Right kidney (tissue), 1 donor: ENCODE data around the gene IFITM2.
"Not testable (repeated sequence)": the region's sequence is repeated elsewhere in the genome, so short reads cannot be mapped to it uniquely, and the experiment has no call there.

Source experiments
- DNase-seq: peaks from one replicate; pipeline ENCODE4 v3.0.0-alpha.2; 2016

Gene IFITM2

DNA sequence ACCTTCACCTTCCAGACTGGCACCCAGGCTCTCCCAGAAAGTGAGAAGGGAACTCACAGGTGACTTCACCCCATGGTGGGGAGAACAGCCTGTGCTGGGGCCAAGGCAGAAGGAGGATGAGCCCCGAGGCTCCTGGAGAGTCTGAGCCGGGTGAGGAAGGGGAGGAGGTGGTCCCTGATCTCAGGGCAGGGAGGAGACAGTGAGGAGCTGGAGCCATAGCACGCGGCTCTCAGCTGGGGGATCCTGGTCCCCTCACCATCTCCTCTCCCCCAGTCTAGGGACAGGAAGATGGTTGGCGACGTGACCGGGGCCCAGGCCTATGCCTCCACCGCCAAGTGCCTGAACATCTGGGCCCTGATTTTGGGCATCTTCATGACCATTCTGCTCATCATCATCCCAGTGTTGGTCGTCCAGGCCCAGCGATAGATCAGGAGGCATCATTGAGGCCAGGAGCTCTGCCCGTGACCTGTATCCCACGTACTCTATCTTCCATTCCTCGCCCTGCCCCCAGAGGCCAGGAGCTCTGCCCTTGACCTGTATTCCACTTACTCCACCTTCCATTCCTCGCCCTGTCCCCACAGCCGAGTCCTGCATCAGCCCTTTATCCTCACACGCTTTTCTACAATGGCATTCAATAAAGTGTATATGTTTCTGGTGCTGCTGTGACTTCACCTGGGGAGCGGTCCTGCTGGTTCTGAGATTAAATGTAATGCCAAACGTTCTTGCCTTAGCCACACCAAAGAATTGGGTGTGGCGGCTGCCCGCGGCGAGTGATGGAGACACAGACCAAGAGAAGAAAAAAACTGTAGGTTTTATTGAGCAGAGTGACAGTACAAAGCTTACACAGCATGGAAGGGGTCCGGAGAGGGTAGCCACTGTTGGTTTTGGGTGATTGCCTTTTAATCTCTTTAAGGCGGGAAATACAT is 1.4 kb downstream of the IFITM2 start:
- not testable (repeated sequence) for DNase-seq

DNA sequence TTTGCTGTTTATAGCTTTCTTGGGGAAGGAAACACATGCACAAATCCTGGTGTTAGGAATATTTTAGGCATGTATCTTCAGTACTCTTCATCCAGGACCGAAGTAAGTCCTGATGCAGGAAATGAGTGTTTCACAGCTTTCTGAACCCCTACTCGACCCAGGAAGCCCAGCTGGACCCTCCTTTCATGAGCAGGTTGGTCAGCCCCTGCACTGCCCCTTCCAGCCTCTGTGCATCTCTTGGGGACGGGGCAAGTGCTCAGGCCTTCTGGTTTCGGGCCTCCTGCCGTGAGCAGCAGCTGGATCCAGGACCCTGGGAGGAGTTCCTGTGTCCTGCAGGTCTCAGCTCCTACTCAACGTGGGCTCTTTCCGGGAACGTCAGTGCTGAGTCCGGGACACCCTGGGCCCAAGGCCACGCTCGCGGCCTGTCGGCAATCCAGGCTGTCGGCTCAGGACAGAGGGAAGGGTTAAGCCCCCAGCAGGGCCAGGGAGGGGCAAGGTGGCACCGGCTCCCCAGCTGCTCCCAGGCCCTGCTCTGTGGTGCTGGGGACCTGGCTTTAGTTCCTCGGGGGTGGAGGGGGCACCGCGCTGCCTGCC is 2.5 kb downstream of the IFITM2 start:
- DNase-seq, result not testable (repeated sequence)

DNA sequence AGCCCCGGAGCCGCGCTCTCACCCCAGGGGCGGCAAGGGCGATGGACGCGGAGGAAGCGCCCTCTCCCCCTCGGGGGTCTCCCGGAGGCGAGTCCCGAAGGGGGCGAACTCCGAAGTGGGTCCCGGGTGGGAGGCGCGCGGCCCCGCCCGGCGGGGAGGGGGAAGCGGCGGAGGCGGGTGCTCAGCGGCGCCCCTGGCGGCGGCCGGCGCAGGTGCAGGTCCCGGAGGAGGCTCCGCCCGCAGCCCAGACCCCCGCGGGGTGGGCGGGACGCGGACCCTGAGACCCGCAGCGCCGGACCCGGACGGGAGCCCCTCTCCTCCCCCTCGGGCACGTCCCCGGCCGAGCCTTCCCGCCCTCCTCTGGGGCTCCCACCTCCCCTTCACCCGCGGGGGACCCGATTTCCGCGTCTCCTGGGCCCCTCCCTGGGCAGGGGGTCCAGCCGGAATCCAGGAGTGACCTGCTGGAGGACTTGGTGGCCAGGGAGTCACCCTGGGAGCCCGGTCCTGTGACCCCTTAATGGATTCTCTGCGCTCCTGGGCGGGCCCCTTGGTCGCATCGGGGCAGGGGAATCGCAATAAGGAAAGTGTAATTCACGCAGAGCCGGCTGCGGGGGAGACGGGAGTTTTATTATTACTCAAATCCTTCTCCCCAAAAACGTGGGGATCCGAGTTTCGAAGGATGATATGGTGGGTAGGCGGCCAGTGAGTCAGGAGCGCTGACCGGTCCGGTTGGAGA is 3.6 kb downstream of the IFITM2 start:
- DNase-seq, result not testable (repeated sequence)

DNA sequence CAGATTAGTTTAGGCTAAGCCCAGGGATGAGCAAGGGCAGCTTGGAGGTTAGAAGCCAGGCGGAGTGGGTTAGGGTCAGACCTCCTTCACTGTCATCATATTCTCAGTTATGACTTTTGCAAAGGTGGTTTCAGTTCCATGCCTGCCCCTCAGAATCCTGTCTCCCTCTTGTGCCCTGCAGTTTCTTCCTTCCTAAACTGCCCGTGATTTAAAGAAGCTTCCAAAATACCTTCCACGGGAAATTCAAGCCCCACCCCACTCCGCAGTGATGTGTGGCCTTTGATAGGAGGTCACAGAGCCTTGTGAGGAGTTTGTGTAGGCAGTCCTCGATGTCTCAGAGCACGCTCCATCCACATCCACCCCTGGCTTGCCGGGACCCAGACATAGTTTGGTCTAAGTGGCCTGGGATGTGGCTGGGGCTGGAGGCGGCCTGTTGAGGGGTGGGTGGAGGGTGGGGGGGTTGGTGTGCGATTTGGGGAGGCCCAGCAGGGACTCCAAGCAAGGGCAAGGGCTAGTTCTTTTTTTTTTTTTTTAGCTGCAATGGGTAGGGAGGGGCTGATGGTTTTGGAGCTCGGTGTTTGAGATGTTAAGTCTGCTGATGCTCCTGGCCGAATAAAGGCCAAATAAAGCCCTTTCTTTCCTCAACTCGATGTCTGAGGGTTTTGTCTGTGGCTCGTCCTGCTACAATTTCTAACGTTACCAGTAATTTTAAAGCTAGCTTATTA is 4.6 kb downstream of the IFITM2 start:
- no peak for DNase-seq

DNA sequence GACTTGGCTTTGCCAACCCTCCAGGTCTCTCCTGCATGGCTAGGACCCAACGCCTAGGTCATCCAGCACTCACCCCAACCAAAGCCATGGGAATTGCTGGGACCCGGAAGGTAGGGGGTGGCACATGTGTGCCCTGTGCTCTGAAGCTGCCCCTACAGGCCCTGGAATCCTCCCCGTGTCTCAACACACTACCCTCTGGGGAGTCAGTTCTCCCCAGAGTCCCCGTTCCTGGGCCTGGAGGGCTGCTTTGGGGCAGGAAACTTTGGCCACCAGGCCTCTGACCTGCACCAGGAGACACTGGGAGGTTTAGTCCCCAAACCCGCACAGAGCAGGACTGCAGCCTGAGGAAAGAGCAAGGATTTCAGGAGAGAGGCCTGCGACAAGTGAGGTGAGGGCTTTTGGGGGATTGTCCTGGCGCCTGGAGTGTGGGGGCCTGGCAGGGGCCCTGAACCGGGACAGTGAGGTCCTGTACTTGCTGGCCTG is 5.7 kb downstream of the IFITM2 start:
- DNase-seq, result peak; percentile 63

GRCh38 chr11:313787-314553 is 6.4 kb downstream of the IFITM2 start, which contains the start of gene IFITM1:
TSS of gene IFITM1 (plus strand) at chr11:314040. CDS start at chr11:314171, 131 bp downstream.
- DNase-seq, result peak; percentile 72

DNA sequence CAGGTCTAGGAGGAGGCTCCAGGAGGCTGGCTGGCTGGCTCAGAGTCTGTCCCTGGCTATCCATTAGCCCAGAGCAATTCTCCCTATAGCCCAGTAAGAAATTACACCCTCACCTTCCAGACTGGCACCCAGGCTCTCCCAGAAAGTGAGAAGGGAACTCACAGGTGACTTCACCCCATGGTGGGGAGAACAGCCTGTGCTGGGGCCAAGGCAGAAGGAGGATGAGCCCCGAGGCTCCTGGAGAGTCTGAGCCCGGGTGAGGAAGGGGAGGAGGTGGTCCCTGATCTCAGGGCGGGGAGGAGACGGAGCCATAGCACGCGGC is 6.9 kb downstream of the IFITM2 start:
- DNase-seq, result not testable (repeated sequence)

DNA sequence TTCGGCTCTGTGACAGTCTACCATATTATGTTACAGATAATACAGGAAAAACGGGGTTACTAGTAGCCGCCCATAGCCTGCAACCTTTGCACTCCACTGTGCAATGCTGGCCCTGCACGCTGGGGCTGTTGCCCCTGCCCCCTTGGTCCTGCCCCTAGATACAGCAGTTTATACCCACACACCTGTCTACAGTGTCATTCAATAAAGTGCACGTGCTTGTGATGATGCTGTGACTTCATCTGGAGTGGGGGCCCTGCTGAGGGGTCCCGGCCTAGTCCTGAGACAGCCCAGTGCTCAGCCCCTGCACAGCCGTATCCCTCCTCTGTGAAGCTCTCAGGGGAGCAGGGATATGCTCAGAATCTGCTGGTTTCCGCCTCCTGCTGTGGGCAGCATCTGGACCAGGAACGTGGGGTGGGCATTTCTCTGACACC is 7.5 kb downstream of the IFITM2 start:
- no peak for DNase-seq

GRCh38 chr11:315516-315994 is 7.9 kb downstream of the IFITM2 start:
- no peak for DNase-seq

GRCh38 chr11:316031-316701 is 8.6 kb downstream of the IFITM2 start:
- DNase-seq, result peak; percentile 69

DNA sequence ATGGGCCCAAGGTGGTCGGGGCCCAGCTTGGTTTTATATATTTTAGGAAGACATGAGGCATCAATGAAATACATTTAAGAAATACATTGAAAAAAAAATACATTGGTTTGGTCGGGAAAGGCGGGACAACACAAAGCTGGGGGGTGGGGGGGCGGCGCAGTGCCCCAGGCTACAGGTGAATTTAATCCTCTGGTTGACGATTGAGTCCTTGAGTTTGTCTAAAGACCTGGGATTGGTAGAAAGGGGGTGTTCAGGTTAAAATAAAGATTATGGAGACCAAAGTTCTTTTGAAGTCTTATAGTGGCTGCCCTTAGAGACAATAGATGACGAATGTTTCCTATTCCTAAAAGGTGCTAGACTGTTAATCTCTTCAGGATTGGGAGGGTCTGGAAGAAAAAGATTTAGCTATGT is 9.3 kb downstream of the IFITM2 start:
- DNase-seq, result no peak

DNA sequence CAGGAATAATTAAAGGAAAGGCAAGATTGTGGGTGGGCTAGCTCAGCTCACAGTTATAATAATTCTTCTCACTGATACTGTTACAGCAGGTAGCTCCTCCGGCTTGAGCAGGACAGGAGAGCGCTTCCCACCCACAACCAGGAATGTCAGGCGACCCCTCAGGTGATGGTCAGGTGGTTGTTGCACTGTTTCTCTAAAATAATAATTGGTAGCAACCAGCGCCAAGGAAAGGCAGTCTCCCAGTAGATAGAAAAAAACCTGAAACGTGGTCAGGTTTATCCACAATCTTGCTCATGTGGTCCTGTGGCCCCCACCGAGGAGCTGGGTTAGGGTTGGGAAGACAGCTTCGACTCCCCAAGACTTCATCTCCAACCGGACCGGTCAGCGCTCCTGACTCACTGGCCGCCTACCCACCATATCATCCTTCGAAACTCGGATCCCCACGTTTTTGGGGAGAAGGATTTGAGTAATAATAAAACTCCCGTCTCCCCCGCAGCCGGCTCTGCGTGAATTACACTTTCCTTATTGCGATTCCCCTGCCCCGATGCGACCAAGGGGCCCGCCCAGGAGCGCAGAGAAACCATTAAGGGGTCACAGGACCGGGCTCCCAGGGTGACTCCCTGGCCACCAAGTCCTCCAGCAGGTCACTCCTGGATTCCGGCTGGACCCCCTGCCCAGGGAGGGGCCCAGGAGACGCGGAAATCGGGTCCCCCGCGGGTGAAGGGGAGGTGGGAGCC is 10.2 kb downstream of the IFITM2 start:
- DNase-seq, result not testable (repeated sequence)

DNA sequence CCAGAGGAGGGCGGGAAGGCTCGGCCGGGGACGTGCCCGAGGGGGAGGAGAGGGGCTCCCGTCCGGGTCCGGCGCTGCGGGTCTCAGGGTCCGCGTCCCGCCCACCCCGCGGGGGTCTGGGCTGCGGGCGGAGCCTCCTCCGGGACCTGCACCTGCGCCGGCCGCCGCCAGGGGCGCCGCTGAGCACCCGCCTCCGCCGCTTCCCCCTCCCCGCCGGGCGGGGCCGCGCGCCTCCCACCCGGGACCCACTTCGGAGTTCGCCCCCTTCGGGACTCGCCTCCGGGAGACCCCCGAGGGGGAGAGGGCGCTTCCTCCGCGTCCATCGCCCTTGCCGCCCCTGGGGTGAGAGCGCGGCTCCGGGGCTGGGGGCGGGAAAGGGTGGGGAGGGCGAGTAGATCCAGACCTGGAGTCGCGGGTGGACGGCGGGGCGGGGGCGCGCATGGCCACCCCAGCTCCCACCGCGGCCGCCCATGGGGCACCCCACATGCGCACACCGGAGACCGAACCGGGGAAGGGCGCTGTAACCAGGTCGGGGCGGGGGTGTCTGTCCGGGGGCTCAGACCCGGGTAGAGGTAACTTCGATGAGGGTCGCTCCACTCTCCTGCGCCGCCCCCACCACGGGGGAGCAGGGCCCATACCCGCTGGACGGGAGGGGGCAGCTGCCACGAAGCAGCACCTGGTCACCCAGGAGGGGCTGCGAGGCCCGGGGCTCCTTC is 10.9 kb downstream of the IFITM2 start:
- DNase-seq, result not testable (repeated sequence)

DNA sequence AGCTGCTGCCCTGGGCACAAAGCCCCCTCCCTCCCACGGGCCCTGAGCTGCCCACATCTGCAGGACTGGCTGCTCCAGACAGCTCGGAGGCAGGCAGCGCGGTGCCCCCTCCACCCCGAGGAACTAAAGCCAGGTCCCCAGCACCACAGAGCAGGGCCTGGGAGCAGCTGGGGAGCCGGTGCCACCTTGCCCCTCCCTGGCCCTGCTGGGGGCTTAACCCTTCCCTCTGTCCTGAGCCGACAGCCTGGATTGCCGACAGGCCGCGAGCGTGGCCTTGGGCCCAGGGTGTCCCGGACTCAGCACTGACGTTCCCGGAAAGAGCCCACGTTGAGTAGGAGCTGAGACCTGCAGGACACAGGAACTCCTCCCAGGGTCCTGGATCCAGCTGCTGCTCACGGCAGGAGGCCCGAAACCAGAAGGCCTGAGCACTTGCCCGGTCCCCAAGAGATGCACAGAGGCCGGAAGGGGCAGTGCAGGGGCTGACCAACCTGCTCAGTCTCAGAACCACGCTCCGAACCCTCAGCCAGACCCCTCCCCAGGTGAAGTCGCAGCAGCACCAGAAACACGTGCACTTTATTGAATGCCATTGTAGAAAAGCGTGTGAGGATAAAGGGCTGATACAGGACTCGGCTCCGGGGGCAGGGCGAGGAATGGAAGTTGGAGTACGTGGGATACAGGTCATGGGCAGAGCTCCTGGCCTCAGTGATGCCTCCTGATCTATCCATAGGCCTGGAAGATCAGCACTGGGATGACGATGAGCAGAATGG is 11.7 kb downstream of the IFITM2 start:
- DNase-seq, result peak; percentile 57

GRCh38 chr11:319888-320273 is 12.3 kb downstream of the IFITM2 start:
- DNase-seq, result not testable (repeated sequence)

DNA sequence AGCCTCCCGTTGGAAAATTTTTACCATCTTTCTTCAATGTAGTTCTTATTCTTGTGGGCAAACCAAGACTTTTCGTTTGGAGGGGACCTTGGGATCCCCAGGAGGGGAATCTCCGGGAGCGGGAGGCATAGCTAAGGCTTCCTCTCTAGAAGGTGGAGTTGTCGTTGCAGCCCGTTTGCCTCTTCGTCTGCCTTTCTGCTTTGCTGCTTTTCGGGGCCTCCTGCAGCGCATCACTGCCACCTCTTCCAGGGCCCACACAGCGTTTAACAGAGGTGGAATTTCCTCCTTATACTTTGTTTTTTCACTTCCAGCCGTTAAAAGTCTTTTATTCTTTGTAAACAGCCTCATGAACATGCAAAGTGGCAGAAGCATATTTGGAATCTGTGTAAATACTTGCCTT is 16.5 kb downstream of the IFITM2 start:
- DNase-seq, result peak; percentile 49

GRCh38 chr11:324593-325517 is 17.2 kb downstream of the IFITM2 start:
- DNase-seq, result peak; percentile 65
